SK-N-SH (cell line): ENCODE data around the gene ANKEF1.

Experiments used
- CHD2 ChIP-seq: fragments of 150-350 bp; IDR thresholded peaks from 2 replicates; pipeline ENCODE4 v1.6.1; 2018; ENCODE audit warnings: low read length; ENCODE audit not compliant: partially characterized antibody
- CTCF ChIP-seq: fragments of 200-600 bp; sonication (generic); IDR thresholded peaks from 2 replicates; pipeline ENCODE4 v1.6.1; 2017; ENCODE audit warnings: antibody characterized with exemption, mild to moderate bottlenecking, moderate library complexity
- EP300 ChIP-seq, 2 experiments: IDR thresholded peaks; 2 replicates each; pipeline versions ENCODE4 v1.4.0 to v1.6.1; 2012; ENCODE audit warnings: borderline replicate concordance in 1 of 2, low read depth in 1 of 2, low read length in 1 of 2
- FOXM1 ChIP-seq: IDR thresholded peaks from 2 replicates; pipeline ENCODE4 v1.4.0; 2012; ENCODE audit warnings: low read depth, mild to moderate bottlenecking
- GATA2 ChIP-seq: sonication (generic); formaldehyde crosslinking; IDR thresholded peaks from 2 replicates; pipeline ENCODE4 v1.5.0; 2020; ENCODE audit warnings: mild to moderate bottlenecking, missing genetic modification reagents
- IRF3 ChIP-seq: fragments of 150-350 bp; IDR thresholded peaks from 2 replicates; pipeline ENCODE4 v1.6.1; 2016; ENCODE audit warnings: mild to moderate bottlenecking, low read depth, low read length
- JUND ChIP-seq: IDR thresholded peaks from 2 replicates; pipeline ENCODE4 v1.4.0; 2012
- MXI1 ChIP-seq: IDR thresholded peaks from 2 replicates; pipeline ENCODE4 v1.6.1; 2012; ENCODE audit warnings: mild to moderate bottlenecking, low read depth, low read length, improper control_type of control experiment
- PBX3 ChIP-seq: IDR thresholded peaks from 2 replicates; pipeline ENCODE4; 2012
- POLR2AphosphoS5 ChIP-seq: IDR thresholded peaks from 2 replicates; pipeline ENCODE4 v1.6.1; 2012; ENCODE audit warnings: low read depth, low read length
- REST ChIP-seq: IDR thresholded peaks from 2 replicates; pipeline ENCODE4 v1.6.1; 2012; ENCODE audit warnings: mild to moderate bottlenecking, low read depth, low read length, moderate library complexity
- RFX5 ChIP-seq: IDR thresholded peaks from 2 replicates; pipeline ENCODE4 v1.6.1; 2012; ENCODE audit warnings: mild to moderate bottlenecking, improper control_type of control experiment, low read length
- TAF1 ChIP-seq: IDR thresholded peaks from 2 replicates; pipeline ENCODE4 v1.6.1; 2012; ENCODE audit warnings: low read depth, mild to moderate bottlenecking, low read length, moderate library complexity, borderline replicate concordance
- ZBTB33 ChIP-seq: IDR thresholded peaks from 2 replicates; pipeline ENCODE4 v1.4.0; 2012; ENCODE audit warnings: low read depth, borderline replicate concordance

GRCh38 chr20:10096790-10097189 is 62.0 kb downstream of the ANKEF1 start:
- no peak for TF ChIP-seq CTCF
- no peak for TF ChIP-seq REST
- no peak for TF ChIP-seq CHD2
- TF ChIP-seq ZBTB33, result no peak
- no peak for TF ChIP-seq JUND
- TF ChIP-seq IRF3, result no peak
- TF ChIP-seq PBX3, result no peak
- TF ChIP-seq POLR2AphosphoS5, result no peak
- no peak for TF ChIP-seq FOXM1
- TF ChIP-seq MXI1, result no peak
- no peak for TF ChIP-seq GATA2 (CRISPR knock-in tag)
- no peak for TF ChIP-seq TAF1
- TF ChIP-seq EP300 (IDR thresholded peaks at IDR 0.05; ENCODE audit: borderline replicate concordance in 1 of 2, low read depth in 1 of 2, low read length in 1 of 2), result no peak
- TF ChIP-seq RFX5, result no peak
